Liver (tissue), 9 donors: ENCODE data around the gene BEST2. TPM values are rescaled to one million over a fixed set of nuclear protein-coding genes. Genes with fewer than 3 reads are reported as not detected.
"Not testable (repeated sequence)": the region's sequence is repeated elsewhere in the genome, so short reads cannot be mapped to it uniquely, and the experiment has no call there.

Experiments used
- DNase-seq: peaks from one replicate; pipeline ENCODE4 v3.0.0-alpha.2; 2017; ENCODE audit warnings: low spot score
- H3K27ac ChIP-seq, 2 donors: one replicate each; pipeline ENCODE4 v1.7.0; 2013; ENCODE audit warnings: inconsistent platforms in 2 of 2, low read length in 2 of 2, control low read depth in 1 of 2, low read depth in 1 of 2, mild to moderate bottlenecking in 1 of 2
- H3K27me3 ChIP-seq, 4 donors: one replicate each; pipeline versions ENCODE4 v1.6.1 to v1.7.0; 2013; ENCODE audit warnings: low read length in 3 of 4, inconsistent platforms in 1 of 4, mild to moderate bottlenecking in 1 of 4, moderate library complexity in 1 of 4; ENCODE audit not compliant: control insufficient read depth in 4 of 4, insufficient read depth in 4 of 4
- H3K36me3 ChIP-seq, 4 donors: one replicate each; pipeline versions ENCODE4 v1.6.1 to v1.7.0; 2013; ENCODE audit warnings: low read length in 3 of 4, mild to moderate bottlenecking in 3 of 4, low read depth in 1 of 4, moderate library complexity in 1 of 4; ENCODE audit not compliant: control insufficient read depth in 4 of 4, insufficient read depth in 3 of 4
- H3K4me1 ChIP-seq, 4 donors: one replicate each; pipeline versions ENCODE4 v1.6.1 to v1.7.0; 2013; ENCODE audit warnings: low read length in 3 of 4, mild to moderate bottlenecking in 3 of 4, moderate library complexity in 1 of 4; ENCODE audit not compliant: control insufficient read depth in 4 of 4, insufficient read depth in 4 of 4
- H3K4me3 ChIP-seq, 3 donors: one replicate each; pipeline versions ENCODE4 v1.6.1 to v1.7.0; 2013; ENCODE audit warnings: low read length in 3 of 3, control low read depth in 1 of 3, low read depth in 1 of 3, mild to moderate bottlenecking in 1 of 3
- H3K9ac ChIP-seq, 2 donors: one replicate each; pipeline ENCODE4 v1.7.0; 2013; ENCODE audit warnings: low read length in 2 of 2, mild to moderate bottlenecking in 2 of 2, moderate library complexity in 2 of 2, control low read depth in 1 of 2, low read depth in 1 of 2
- H3K9me3 ChIP-seq, 4 donors: one replicate each; pipeline versions ENCODE4 v1.6.1 to v1.7.0; 2013; ENCODE audit warnings: low read length in 3 of 4; ENCODE audit not compliant: control insufficient read depth in 4 of 4
- CTCF ChIP-seq: fragments of 150-350 bp; IDR thresholded peaks from 2 replicates; pipeline ENCODE4 v1.5.1; 2017; ENCODE audit warnings: improper control_type of control experiment, low read depth, low read length; ENCODE audit not compliant: missing input control
- EGR1 ChIP-seq, 2 donors: IDR thresholded peaks; 2 replicates each; pipeline ENCODE4 v1.6.1; 2016 to 2018; ENCODE audit warnings: antibody characterized with exemption in 2 of 2, low read depth in 2 of 2
- FOXA1 ChIP-seq: IDR thresholded peaks from 2 replicates; pipeline ENCODE4 v1.6.1; 2016; ENCODE audit warnings: antibody characterized with exemption
- FOXA2 ChIP-seq: IDR thresholded peaks from 2 replicates; pipeline ENCODE4 v1.6.1; 2016; ENCODE audit warnings: antibody characterized with exemption
- GABPA ChIP-seq, 2 donors: IDR thresholded peaks in 1 of 2; conservative IDR thresholded peaks in 1 of 2; 2 replicates each; pipeline ENCODE4 v1.6.1; 2016; ENCODE audit warnings: antibody characterized with exemption in 2 of 2, mild to moderate bottlenecking in 1 of 2, moderate library complexity in 1 of 2
- HNF4A ChIP-seq, 2 donors: conservative IDR thresholded peaks; 2 replicates each; pipeline ENCODE4 v1.6.1; 2016; ENCODE audit warnings: antibody characterized with exemption in 2 of 2, mild to moderate bottlenecking in 2 of 2
- HNF4G ChIP-seq: IDR thresholded peaks from 2 replicates; pipeline ENCODE4 v1.6.1; 2016; ENCODE audit warnings: antibody characterized with exemption
- JUND ChIP-seq, 2 donors: IDR thresholded peaks; 2 replicates each; pipeline ENCODE4 v1.6.1; 2016; ENCODE audit warnings: antibody characterized with exemption in 2 of 2
- MAX ChIP-seq: IDR thresholded peaks from 2 replicates; pipeline ENCODE4 v1.6.1; 2016; ENCODE audit warnings: antibody characterized with exemption
- NR2F2 ChIP-seq: IDR thresholded peaks from 2 replicates; pipeline ENCODE4 v1.6.1; 2016; ENCODE audit warnings: antibody characterized with exemption
- REST ChIP-seq: IDR thresholded peaks from 2 replicates; pipeline ENCODE4 v1.6.1; 2016; ENCODE audit warnings: antibody characterized with exemption, mild to moderate bottlenecking
- RXRA ChIP-seq, 2 donors: IDR thresholded peaks; 2 replicates each; pipeline ENCODE4 v1.6.1; 2017 to 2018; ENCODE audit warnings: antibody characterized with exemption in 2 of 2, mild to moderate bottlenecking in 1 of 2
- TAF1 ChIP-seq: conservative IDR thresholded peaks from 2 replicates; pipeline ENCODE4 v1.6.1; 2016; ENCODE audit warnings: antibody characterized with exemption, mild to moderate bottlenecking
- YY1 ChIP-seq: IDR thresholded peaks from 2 replicates; pipeline ENCODE4 v1.6.1; 2016; ENCODE audit warnings: antibody characterized with exemption, mild to moderate bottlenecking
- ZBTB33 ChIP-seq: IDR thresholded peaks from 2 replicates; pipeline ENCODE4 v1.6.1; 2016; ENCODE audit warnings: antibody characterized with exemption
- WGBS: extraction: QIAGEN DNeasy Blood & Tissue Kit; methylation state at CpG from one replicate; pipeline ENCODE4 v1.1.7; 2013; 5-methylcytosine and 5-hydroxymethylcytosine counted together
- polyA plus RNA-seq, 2 donors: library from polyadenylated mRNA; stranded (reverse) in 1 of 2; unstranded in 1 of 2; fragments of 200-250 nt in 1 of 2; fragments of >200 nt in 1 of 2; fragmentation: Nextera tagmentation in 1 of 2; extraction: Ambion mirVana in 1 of 2; gene quantifications; one replicate each; pipeline versions ENCODE4 v1.2.1 to v1.2.3, GENCODE V29; 2013 to 2015
- total RNA-seq, 2 donors: library from RNA; depleted of rRNA; stranded (reverse); fragments of >200 nt; gene quantifications; one replicate each; pipeline ENCODE4 v1.2.3, GENCODE V29; 2014
- donor health status: healthy.
- donor health status: healthy.
- donor health status: healthy.
- donor health status: healthy.
- donor health status: healthy.

Gene BEST2
- total and polyA plus RNA-seq, 4 donors, result not detected

- Histone ChIP-seq H3K4me1 (peaks cover 2 to 9% (median 8%) of the 10 kb centered on the region in 4 donors), H3K9me3 (no peaks in the 10 kb centered on the region), H3K27ac (no peak overlapping the region), H3K27me3 (no peaks in the 10 kb centered on the region), H3K9ac (no peak overlapping the region), H3K4me3 (no peak overlapping the region), H3K36me3 (peaks cover 27 to 60% (median 29%) of the 10 kb centered on the region in 4 donors)
- no peak for DNase-seq
- TF ChIP-seq REST (no peak), ZBTB33 (no peak), RXRA (IDR thresholded peaks at IDR 0.05) (no peak), GABPA (IDR thresholded peaks at IDR 0.05 in 1 of 2, conservative IDR thresholded peaks at IDR 0.05 in 1 of 2) (no peak), HNF4A (conservative IDR thresholded peaks at IDR 0.05) (no peak)
- WGBS, result 97% methylated on average over 17 of the region's 17 CpGs
Observed at GRCh38 chr19:12711187-12711586, 40.4 kb upstream of the BEST2 start.

GRCh38 chr19:12712077-12712476, 39.5 kb upstream of the BEST2 start:
- not testable (repeated sequence) for DNase-seq, H3K4me3 ChIP-seq, H3K27ac ChIP-seq, H3K9me3 ChIP-seq, H3K27me3 ChIP-seq, H3K9ac ChIP-seq
- Histone ChIP-seq H3K36me3 (peaks cover 24 to 54% (median 25%) of the 10 kb centered on the region in 4 donors), H3K4me1 (peaks cover 4 to 15% (median 14%) of the 10 kb centered on the region in 4 donors)
- 51% methylated on average over 11 of the region's 14 CpGs for WGBS

GRCh38 chr19:12713304-12713703, 38.3 kb upstream of the BEST2 start:
- not testable (repeated sequence) for H3K27ac ChIP-seq, H3K9me3 ChIP-seq, H3K9ac ChIP-seq, DNase-seq, H3K4me3 ChIP-seq, H3K27me3 ChIP-seq
- 94% methylated on average over 9 of the region's 9 CpGs for WGBS
- Histone ChIP-seq H3K4me1 (peaks cover 4 to 15% (median 14%) of the 10 kb centered on the region in 4 donors), H3K36me3 (peaks cover 23 to 56% (median 25%) of the 10 kb centered on the region in 4 donors)

GRCh38 chr19:12715102-12715501, 36.5 kb upstream of the BEST2 start:
- no peak for DNase-seq
- TF ChIP-seq HNF4G, result no peak
- TF ChIP-seq FOXA2, result no peak
- no peak for TF ChIP-seq TAF1
- no peak for TF ChIP-seq RXRA (IDR thresholded peaks at IDR 0.05)
- no peak for TF ChIP-seq GABPA (IDR thresholded peaks at IDR 0.05 in 1 of 2, conservative IDR thresholded peaks at IDR 0.05 in 1 of 2)
- no peak for TF ChIP-seq FOXA1
- no peak for TF ChIP-seq YY1
- no peak for TF ChIP-seq EGR1 (IDR thresholded peaks at IDR 0.05; ENCODE audit: low read depth in 2 of 2)
- TF ChIP-seq JUND (IDR thresholded peaks at IDR 0.05), result no peak
- no peak for TF ChIP-seq CTCF
- TF ChIP-seq NR2F2, result no peak
- no peak for TF ChIP-seq MAX

More at GRCh38 chr19:12715102-12715501, 36.5 kb upstream of the BEST2 start:
- 93% methylated on average over 15 of the region's 15 CpGs for WGBS
- no peaks in the 10 kb centered on the region for H3K27me3 ChIP-seq
- peaks cover 4 to 17% (median 14%) of the 10 kb centered on the region in 4 donors for H3K4me1 ChIP-seq
- H3K27ac ChIP-seq, result no peak overlapping the region
- H3K9ac ChIP-seq, result no peak overlapping the region
- H3K36me3 ChIP-seq, result peaks cover 13 to 49% (median 22%) of the 10 kb centered on the region in 4 donors
- H3K4me3 ChIP-seq, result no peak overlapping the region
- H3K9me3 ChIP-seq, result no peaks in the 10 kb centered on the region
